ENCODE data around the gene PTCD1. TPM values are rescaled to one million over a fixed set of nuclear protein-coding genes. Genes with fewer than 3 reads are reported as not detected.

The PTCD1 gene
- total and polyA plus RNA-seq, 5 donors = 3.0 to 4.4 (median 3.2) TPM

GRCh38 chr7:99408379-99409191 is 30.0 kb downstream of the PTCD1 start, which contains the start of the genes BUD31 and PDAP1:
Gene BUD31, plus strand, starts transcription at chr7:99408969. Its CDS starts 2,124 bp downstream, at chr7:99411093.
Gene PDAP1, minus strand, starts transcription at chr7:99408597. Its CDS starts 49 bp downstream, at chr7:99408548.
- DNase-seq (peak; percentile 96 to 98 (median 97)), ATAC-seq (peak; percentile 95 to 96)
- WGBS = under 1% methylated on average over 72 of the region's 72 CpGs
- no peaks in the 10 kb centered on the region for H3K27me3 ChIP-seq (ENCODE audit: control insufficient read depth, insufficient read depth)
- no peaks in the 10 kb centered on the region for H3K9me3 ChIP-seq (ENCODE audit: control insufficient read depth, low read length)
- peaks cover 7% of the 10 kb centered on the region for H3K4me1 ChIP-seq (ENCODE audit: control insufficient read depth, insufficient read depth, low read length)
- H3K27ac ChIP-seq (ENCODE audit: low read length) = peak within 1 kb of the TSS; percentile 99
- H3K4me3 ChIP-seq (ENCODE audit: low read length) = peak within 1 kb of the TSS; percentile 97
- intact Hi-C loops (cut with DNase I) = no loop called here

DNA sequence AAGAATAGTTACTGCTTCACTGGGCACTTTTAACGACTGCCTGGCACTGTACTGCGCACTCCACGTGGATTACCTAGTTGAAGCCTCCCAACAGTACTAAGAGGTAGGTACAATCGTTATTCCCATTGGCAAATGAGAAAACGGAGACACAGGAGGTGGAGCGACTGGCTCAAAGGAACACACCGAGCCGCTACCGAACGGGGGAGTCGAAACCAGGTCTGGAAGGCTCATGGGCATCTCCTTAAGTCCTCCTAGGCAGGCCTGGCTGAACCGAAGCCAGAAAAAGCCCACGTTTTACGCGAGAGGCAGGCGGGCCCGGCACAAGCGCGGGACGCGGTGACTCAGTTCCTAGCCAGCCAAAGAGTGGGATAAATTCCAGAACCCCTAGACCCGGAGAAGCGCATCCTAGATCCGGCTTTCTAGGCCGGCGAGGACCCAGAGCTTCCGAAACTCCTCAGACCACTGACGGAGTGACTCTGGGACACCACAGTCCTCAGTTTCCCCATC is 30.7 kb downstream of the PTCD1 start:
- WGBS = under 1% methylated on average over 28 of the region's 28 CpGs
- H3K9me3 ChIP-seq (ENCODE audit: control insufficient read depth, low read length) = no peaks in the 10 kb centered on the region
- H3K4me1 ChIP-seq (ENCODE audit: control insufficient read depth, insufficient read depth, low read length) = peaks cover 7% of the 10 kb centered on the region
- no peaks in the 10 kb centered on the region for H3K27me3 ChIP-seq (ENCODE audit: control insufficient read depth, insufficient read depth)
- ATAC-seq (peak; percentile 8 to 71), DNase-seq (peak; percentile 71 to 79 (median 75))
- intact Hi-C loops (cut with DNase I) = no loop called here
- peak overlapping the region; percentile 97 for H3K4me3 ChIP-seq (ENCODE audit: low read length)
- peak overlapping the region; percentile 99 for H3K27ac ChIP-seq (ENCODE audit: low read length)

DNA sequence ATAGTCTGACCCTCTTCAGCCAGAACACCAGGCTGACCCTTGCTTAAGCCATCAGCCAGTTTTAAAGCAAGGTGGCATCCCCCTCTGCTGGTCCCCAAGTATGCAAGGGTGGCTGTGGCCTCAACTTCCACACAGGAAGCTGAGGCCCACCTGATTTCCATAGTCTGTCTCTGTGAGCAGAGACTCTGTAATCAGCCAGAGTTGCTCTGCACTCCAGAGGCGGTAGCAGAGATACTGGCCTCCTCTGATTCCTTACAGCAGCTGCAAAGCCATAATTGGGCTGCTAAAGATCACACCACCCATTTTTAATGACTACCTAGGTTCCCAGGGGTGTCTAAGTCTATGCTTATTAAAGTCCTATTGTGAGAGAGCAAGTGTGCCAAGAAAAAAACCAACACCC is 32.0 kb downstream of the PTCD1 start:
- Histone ChIP-seq H3K4me3 (ENCODE audit: low read length) (no peak overlapping the region), H3K27me3 (ENCODE audit: control insufficient read depth, insufficient read depth) (no peaks in the 10 kb centered on the region), H3K27ac (ENCODE audit: low read length) (no peak overlapping the region), H3K4me1 (ENCODE audit: control insufficient read depth, insufficient read depth, low read length) (peaks cover 7% of the 10 kb centered on the region), H3K9me3 (ENCODE audit: control insufficient read depth, low read length) (no peaks in the 10 kb centered on the region)
- DNase-seq = peak in 1 of 3 donors; percentile 4
- intact Hi-C loops (cut with DNase I) = no loop called here
- 66% methylated on average over 1 of the region's 1 CpG for WGBS
- ATAC-seq = no peak

GRCh38 chr7:99404977-99405320 is 33.6 kb downstream of the PTCD1 start:
- Histone ChIP-seq H3K27me3 (ENCODE audit: control insufficient read depth, insufficient read depth) (no peaks in the 10 kb centered on the region), H3K9me3 (ENCODE audit: control insufficient read depth, low read length) (no peaks in the 10 kb centered on the region), H3K4me3 (ENCODE audit: low read length) (no peak overlapping the region), H3K27ac (ENCODE audit: low read length) (no peak overlapping the region), H3K4me1 (ENCODE audit: control insufficient read depth, insufficient read depth, low read length) (peaks cover 6% of the 10 kb centered on the region)
- DNase-seq (peak in 2 of 3 donors; percentile 41 to 51), ATAC-seq (no peak)
- 93% methylated on average over 10 of the region's 10 CpGs for WGBS
- intact Hi-C loops (cut with DNase I) = no loop called here

- WGBS = 78% methylated on average over 18 of the region's 18 CpGs
Observed at GRCh38 chr7:99404235-99404976, 34.2 kb downstream of the PTCD1 start.

GRCh38 chr7:99403764-99404163 is 34.8 kb downstream of the PTCD1 start:
- no peak for ATAC-seq
- intact Hi-C loops (cut with DNase I) = no loop called here
- Histone ChIP-seq H3K9me3 (ENCODE audit: control insufficient read depth, low read length) (no peaks in the 10 kb centered on the region), H3K4me1 (ENCODE audit: control insufficient read depth, insufficient read depth, low read length) (peaks cover 3% of the 10 kb centered on the region), H3K27ac (ENCODE audit: low read length) (no peak overlapping the region), H3K27me3 (ENCODE audit: control insufficient read depth, insufficient read depth) (no peaks in the 10 kb centered on the region), H3K4me3 (ENCODE audit: low read length) (no peak overlapping the region)
- peak in 2 of 3 donors; percentile 33 to 35 for DNase-seq
- 93% methylated on average over 5 of the region's 5 CpGs for WGBS

More at GRCh38 chr7:99404235-99404976, 34.2 kb downstream of the PTCD1 start:
- DNase-seq = peak in 2 of 3 donors; percentile 58 to 67
- Histone ChIP-seq H3K4me3 (ENCODE audit: low read length) (no peak overlapping the region), H3K4me1 (ENCODE audit: control insufficient read depth, insufficient read depth, low read length) (peaks cover 3% of the 10 kb centered on the region), H3K27me3 (ENCODE audit: control insufficient read depth, insufficient read depth) (no peaks in the 10 kb centered on the region), H3K27ac (ENCODE audit: low read length) (no peak overlapping the region), H3K9me3 (ENCODE audit: control insufficient read depth, low read length) (no peaks in the 10 kb centered on the region)
- intact Hi-C loops (cut with DNase I) = no loop called here
- no peak for ATAC-seq

- no peak overlapping the region for H3K4me3 ChIP-seq (ENCODE audit: low read length)
- DNase-seq = no peak
- WGBS = 98% methylated on average over 3 of the region's 3 CpGs
- no peaks in the 10 kb centered on the region for H3K9me3 ChIP-seq (ENCODE audit: control insufficient read depth, low read length)
- H3K4me1 ChIP-seq (ENCODE audit: control insufficient read depth, insufficient read depth, low read length) = peaks cover 3% of the 10 kb centered on the region
- no peak for ATAC-seq
- H3K27ac ChIP-seq (ENCODE audit: low read length) = no peak overlapping the region
- intact Hi-C loops (cut with DNase I) = no loop called here
- no peaks in the 10 kb centered on the region for H3K27me3 ChIP-seq (ENCODE audit: control insufficient read depth, insufficient read depth)
Observed at GRCh38 chr7:99402854-99403253, 35.7 kb downstream of the PTCD1 start.

DNA sequence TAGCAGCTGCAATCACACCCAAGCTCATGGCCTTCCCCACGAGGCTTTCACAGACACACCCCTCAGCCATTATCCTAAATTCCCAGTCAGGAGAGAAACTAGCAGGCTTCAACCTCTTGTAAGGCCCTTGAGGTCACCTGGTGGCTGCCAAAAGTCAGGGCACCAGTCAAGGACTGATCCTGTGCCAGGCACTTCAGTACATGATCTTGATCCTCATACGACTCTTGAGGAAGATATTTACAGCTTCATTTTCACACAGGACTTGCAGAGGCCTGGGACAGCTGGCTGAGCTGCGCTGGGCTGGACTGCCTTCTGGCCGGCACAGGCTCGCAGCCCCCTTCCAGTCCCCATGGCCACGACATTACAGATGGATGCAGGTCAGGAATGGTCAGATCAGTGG is 39.0 kb downstream of the PTCD1 start:
- Histone ChIP-seq H3K4me3 (ENCODE audit: low read length) (no peak overlapping the region), H3K4me1 (ENCODE audit: control insufficient read depth, insufficient read depth, low read length) (no peaks in the 10 kb centered on the region), H3K9me3 (ENCODE audit: control insufficient read depth, low read length) (no peaks in the 10 kb centered on the region), H3K27ac (ENCODE audit: low read length) (no peak overlapping the region), H3K27me3 (ENCODE audit: control insufficient read depth, insufficient read depth) (no peaks in the 10 kb centered on the region)
- intact Hi-C loops (cut with DNase I) = no loop called here
- DNase-seq (peak in 2 of 3 donors; percentile 6 to 32), ATAC-seq (no peak)
- 72% methylated on average over 6 of the region's 6 CpGs for WGBS

- DNase-seq (peak in 2 of 3 donors; percentile 8 to 20), ATAC-seq (no peak)
- Histone ChIP-seq H3K27me3 (ENCODE audit: control insufficient read depth, insufficient read depth) (no peaks in the 10 kb centered on the region), H3K4me1 (ENCODE audit: control insufficient read depth, insufficient read depth, low read length) (no peaks in the 10 kb centered on the region), H3K9me3 (ENCODE audit: control insufficient read depth, low read length) (no peaks in the 10 kb centered on the region), H3K4me3 (ENCODE audit: low read length) (no peak overlapping the region), H3K27ac (ENCODE audit: low read length) (no peak overlapping the region)
- 73% methylated on average over 5 of the region's 5 CpGs for WGBS
- intact Hi-C loops (cut with DNase I) = no loop called here
Observed at GRCh38 chr7:99398891-99399445, 39.6 kb downstream of the PTCD1 start.

- ATAC-seq (no peak), DNase-seq (peak in 2 of 3 donors; percentile 47 to 54)
- Histone ChIP-seq H3K27ac (ENCODE audit: low read length) (no peak overlapping the region), H3K4me1 (ENCODE audit: control insufficient read depth, insufficient read depth, low read length) (no peaks in the 10 kb centered on the region), H3K27me3 (ENCODE audit: control insufficient read depth, insufficient read depth) (no peaks in the 10 kb centered on the region), H3K4me3 (ENCODE audit: low read length) (no peak overlapping the region), H3K9me3 (ENCODE audit: control insufficient read depth, low read length) (no peaks in the 10 kb centered on the region)
- 75% methylated on average over 18 of the region's 18 CpGs for WGBS
- intact Hi-C loops (cut with DNase I) = no loop called here
Observed at GRCh38 chr7:99397297-99397983, 41.2 kb downstream of the PTCD1 start.

Measured in right cardiac atrium (tissue), 5 donors.